ENCODE data around the gene ITPR3. TPM values are rescaled to one million over a fixed set of nuclear protein-coding genes. Genes with fewer than 3 reads are reported as not detected.
"Not testable (repeated sequence)": the region's sequence is repeated elsewhere in the genome, so short reads cannot be mapped to it uniquely, and the experiment has no call there.

ITPR3 gene
- total RNA-seq, 1 donor from 2014 or later = 69.3 TPM

- no peak for TF ChIP-seq CTCF (conservative IDR thresholded peaks at IDR 0.05; ENCODE audit: low read depth, low read length)
- no peak overlapping the region for H3K4me3 ChIP-seq (ENCODE audit: low read depth, low read length)
- no peak for DNase-seq (ENCODE audit: low read depth)
Observed at GRCh38 chr6:33590531-33591198, 30.5 kb upstream of the ITPR3 start.

GRCh38 chr6:33591424-33592032, 29.6 kb upstream of the ITPR3 start:
- no peak for TF ChIP-seq CTCF (conservative IDR thresholded peaks at IDR 0.05; ENCODE audit: low read depth, low read length)
- no peak overlapping the region for H3K4me3 ChIP-seq (ENCODE audit: low read depth, low read length)
- no peak for DNase-seq (ENCODE audit: low read depth)

GRCh38 chr6:33592280-33592594, 28.9 kb upstream of the ITPR3 start:
- TF ChIP-seq CTCF (conservative IDR thresholded peaks at IDR 0.05; ENCODE audit: low read depth, low read length) = no peak
- no peak overlapping the region for H3K4me3 ChIP-seq (ENCODE audit: low read depth, low read length)
- DNase-seq (ENCODE audit: low read depth) = no peak

- DNase-seq (ENCODE audit: low read depth) = no peak
Observed at GRCh38 chr6:33592595-33593413, 28.3 kb upstream of the ITPR3 start.

GRCh38 chr6:33593414-33593727, 27.8 kb upstream of the ITPR3 start:
- TF ChIP-seq CTCF (conservative IDR thresholded peaks at IDR 0.05; ENCODE audit: low read depth, low read length) = no peak
- H3K4me3 ChIP-seq (ENCODE audit: low read depth, low read length) = peak overlapping the region; percentile 21
- no peak for DNase-seq (ENCODE audit: low read depth)

More at GRCh38 chr6:33592595-33593413, 28.3 kb upstream of the ITPR3 start:
- TF ChIP-seq CTCF (conservative IDR thresholded peaks at IDR 0.05; ENCODE audit: low read depth, low read length) = no peak
- peak overlapping the region; percentile 21 for H3K4me3 ChIP-seq (ENCODE audit: low read depth, low read length)

- no peak for DNase-seq (ENCODE audit: low read depth)
- no peak for TF ChIP-seq CTCF (conservative IDR thresholded peaks at IDR 0.05; ENCODE audit: low read depth, low read length)
Observed at GRCh38 chr6:33595001-33595846, 25.9 kb upstream of the ITPR3 start.

GRCh38 chr6:33596894-33597293, 24.2 kb upstream of the ITPR3 start:
- not testable (repeated sequence) for H3K4me3 ChIP-seq (ENCODE audit: low read depth, low read length); DNase-seq (ENCODE audit: low read depth)

More at GRCh38 chr6:33595001-33595846, 25.9 kb upstream of the ITPR3 start:
- no peak overlapping the region for H3K4me3 ChIP-seq (ENCODE audit: low read depth, low read length)

Measured in epithelial cell of proximal tubule (primary cell).